GM18517 (cell line): ENCODE measurements around the gene MYORG.

Source experiments
- ATAC-seq: cut with Tn5 transposase; IDR thresholded peaks from one replicate; pipeline ENCODE4 v1.9.1; 2021; ENCODE audit warnings: mild to moderate bottlenecking, moderate library complexity; ENCODE audit not compliant: unreplicated experiment

The MYORG gene

DNA sequence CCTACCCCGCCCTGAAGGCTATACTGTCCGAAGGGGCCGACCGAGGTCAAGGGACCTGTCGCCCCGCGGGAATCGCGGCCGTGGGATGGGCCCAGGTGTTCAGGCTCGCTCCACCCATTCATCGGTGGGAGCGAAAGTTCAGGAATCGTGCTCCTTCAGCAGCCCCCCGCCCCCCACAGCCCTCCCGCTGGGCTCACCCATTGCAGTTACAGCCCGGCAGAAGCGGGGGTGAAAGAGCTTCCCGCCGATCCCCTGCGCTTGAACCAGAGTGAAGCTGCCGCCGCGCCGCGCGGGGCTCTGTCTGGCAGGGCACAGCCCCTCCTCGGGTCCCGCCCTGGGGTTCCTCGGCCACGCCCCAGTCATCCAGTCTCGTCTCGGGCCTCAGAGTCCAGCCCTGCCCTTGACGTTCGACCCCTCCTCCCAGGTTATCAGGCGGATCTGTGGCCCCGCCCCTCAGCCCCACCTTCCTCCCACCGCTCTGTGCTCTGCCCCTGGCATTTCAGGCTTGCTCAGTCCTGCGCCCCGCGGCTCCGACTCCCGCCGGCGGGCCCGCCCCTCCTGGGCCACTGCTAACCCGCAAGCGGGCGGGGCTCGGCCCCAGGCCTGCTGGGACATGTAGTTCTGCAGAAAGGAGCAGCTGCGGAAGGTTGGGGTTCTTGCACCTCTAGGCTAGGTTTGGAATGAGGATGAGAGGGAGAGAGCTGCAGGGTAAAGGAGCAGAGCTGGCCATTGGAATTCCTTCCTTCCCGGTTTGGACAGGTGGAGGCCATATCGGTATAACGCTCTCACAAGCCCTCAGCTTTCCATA is at the start of gene MYORG:
TSS of gene MYORG (minus strand) at position 303 of the 808 bp plus-strand sequence. CDS start 3,955 bp downstream, outside the sequence.
- peak; percentile 81 for ATAC-seq

GRCh38 chr9:34419716-34420504 is 43.2 kb upstream of the MYORG start:
- no peak for ATAC-seq

- no peak for ATAC-seq
These were observed 41.0 kb upstream of the MYORG start for GRCh38 chr9:34417734-34418133.

DNA sequence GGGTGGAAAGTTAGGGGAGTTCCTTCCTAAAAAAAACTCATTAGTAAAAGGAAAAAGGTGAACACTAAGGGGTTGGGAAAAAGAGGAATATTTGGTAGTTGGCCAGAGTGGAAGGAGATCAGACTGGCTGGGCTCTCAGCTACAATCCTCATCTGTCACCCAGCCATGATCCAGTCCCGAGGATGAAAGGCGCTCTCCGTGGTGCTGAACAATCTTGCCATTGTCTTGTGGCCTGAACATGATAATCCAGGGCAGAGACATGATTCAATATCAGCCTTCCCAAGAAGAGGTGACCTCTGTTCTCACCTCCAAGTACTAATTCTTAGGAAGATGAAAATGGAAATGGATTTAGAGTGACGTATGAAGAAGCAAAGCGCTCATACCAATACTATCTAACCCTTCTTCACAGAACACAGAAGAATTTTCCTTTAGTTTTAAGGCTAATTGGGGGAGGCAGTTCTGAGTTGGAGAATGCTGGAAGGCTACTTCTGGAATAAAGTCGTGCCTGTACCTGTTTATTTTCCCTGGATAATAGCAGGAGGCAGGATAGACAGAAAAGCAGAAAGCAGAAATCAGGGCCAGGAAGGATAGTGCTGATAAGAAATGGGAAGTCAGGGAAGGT is 36.6 kb upstream of the MYORG start:
- no peak for ATAC-seq

- no peak for ATAC-seq
These were observed 35.6 kb upstream of the MYORG start for GRCh38 chr9:34412336-34412735.

DNA sequence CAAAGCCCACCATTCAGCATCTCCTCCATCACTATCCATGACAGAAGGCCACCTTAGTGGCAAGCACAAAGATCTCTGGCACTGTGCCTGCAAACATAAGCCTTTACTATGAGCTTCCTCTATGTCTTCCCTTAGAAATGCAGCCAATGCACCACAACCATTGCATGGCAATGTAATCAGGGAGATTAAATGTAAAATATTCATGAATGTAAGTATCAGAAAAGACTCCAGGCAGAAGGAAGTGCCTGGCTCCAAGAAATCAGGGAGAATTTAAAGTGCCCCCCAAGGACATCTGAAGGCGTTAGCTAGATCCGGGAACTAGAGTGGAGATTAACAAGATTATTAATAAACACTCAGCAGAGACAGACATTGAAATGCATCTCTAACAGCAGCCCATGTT is 32.5 kb upstream of the MYORG start:
- ATAC-seq = no peak

GRCh38 chr9:34408173-34408572 is 31.5 kb upstream of the MYORG start:
- ATAC-seq = no peak

DNA sequence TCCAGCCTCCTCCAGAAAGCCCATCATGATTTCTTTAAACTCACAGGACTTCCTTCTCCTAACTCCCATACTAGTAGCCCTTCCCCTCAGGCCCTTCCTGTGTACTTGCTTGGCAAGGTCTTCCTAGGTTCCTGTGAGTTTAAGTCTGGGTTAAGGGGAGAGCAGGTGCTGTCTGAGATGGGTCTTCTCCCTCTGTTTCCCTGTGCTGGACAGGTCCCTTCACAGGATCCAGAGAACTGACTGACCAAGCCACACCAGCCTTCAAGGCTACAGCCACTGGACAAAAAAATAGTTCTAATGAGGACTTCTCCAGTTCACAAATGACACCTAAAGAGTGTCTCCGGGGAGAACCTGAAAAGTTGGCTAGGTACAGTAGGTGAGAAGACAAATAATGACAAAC is 29.5 kb upstream of the MYORG start:
- ATAC-seq = no peak

DNA sequence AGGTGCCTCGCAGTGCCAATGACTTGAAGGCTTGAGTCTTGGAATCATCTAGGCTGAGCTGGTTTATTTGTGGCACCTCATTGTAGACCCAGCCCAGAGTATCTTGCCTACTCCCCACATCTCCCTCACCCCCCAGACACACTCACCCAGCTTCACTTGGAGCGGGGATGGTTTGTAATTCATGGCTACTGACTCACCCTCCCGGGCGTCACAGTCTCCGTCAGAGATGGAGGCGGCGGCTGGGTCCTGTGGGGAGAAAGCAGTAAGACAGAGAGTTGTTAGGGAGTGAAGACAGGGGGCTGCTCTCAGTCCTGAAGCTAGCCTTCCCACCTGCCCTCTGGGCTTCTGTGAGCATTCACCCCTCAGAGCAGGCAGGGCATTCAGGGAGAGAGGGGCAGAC is 29.0 kb upstream of the MYORG start:
- no peak for ATAC-seq

- ATAC-seq = no peak
These were observed 27.1 kb upstream of the MYORG start for GRCh38 chr9:34403554-34404380.

GRCh38 chr9:34400686-34401602 is 24.2 kb upstream of the MYORG start:
- no peak for ATAC-seq

GRCh38 chr9:34400275-34400674 is 23.6 kb upstream of the MYORG start:
- no peak for ATAC-seq

DNA sequence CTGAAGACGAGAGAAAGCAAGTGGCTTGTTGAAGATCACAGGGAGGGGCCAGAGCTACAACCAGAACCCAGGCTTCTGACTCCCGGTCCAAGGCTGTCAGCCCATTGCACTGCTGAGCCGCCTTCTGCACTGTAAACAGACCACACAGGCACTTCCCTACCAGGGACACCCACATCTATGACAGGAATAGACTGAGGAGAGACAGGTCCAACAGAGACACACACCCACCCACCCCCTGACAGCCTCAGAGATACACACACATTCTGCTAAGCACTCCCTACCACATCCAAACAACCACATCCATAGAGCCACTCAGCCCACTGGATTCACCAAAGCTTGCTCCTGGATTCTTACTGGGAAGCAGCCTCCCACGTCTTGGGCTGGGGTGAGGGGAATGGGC is 23.0 kb upstream of the MYORG start:
- ATAC-seq = no peak

DNA sequence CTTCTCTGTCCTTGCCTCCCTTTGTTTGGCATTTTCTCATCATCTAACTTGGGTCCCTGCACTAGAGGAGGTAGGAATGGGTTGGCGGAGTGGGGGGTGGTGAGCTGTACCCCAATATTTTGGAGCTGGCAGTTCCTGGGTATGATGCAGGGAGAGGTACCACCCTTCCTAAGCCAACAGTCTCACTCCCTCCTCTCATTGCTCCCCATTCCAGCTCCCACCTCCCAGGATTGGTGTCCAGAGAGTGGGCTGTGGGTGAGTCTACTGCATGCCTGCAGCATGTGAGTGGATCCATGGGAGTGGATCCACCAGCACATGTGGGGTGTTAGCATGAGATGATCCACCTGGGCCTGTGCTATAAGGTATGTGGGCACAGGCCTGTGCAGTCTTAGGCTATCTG is 22.2 kb upstream of the MYORG start:
- ATAC-seq = no peak

DNA sequence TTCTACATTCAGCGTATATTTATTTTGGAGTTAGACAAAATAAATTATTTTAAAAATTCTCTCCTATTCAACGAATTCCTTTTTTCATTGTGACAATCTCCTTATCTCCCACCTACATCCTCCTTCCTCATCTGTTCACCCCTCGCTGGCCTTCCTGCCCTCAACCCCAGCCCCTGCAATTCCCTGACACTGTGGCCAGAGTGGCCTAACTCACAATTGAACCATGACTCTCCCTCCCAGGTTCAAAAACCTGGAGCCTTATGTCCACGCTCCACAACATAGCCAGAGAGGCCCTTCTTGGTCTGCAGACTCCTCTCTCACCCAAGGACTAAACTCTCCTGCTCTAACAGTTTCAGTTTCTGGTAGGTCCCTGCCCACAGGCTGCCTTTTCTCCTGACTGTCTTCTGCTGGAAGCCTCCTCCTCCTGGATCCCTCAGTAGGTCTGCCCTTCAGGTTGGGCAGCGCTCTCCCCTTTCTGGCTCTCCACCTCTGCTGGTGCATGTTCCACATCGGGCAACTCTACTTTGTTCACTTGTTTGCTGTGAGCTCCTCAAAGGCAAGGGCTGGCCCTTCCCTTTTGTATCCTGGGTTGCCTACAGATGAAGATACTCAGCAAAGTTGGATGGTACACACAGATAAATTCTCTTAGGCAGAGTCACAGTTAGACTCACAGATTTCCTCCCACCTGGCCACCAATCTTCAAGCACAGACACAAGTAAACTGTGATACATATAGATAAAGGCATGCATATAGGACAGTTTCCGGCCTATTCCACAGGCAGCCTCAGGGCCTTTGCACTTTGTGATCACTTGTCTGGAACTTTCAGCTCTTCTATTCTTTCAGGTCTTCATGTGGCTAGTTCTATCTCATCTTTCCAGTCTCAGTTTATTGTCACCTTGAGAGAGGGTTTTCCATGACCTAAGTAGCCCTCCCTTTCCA is 19.8 kb upstream of the MYORG start:
- ATAC-seq = no peak

DNA sequence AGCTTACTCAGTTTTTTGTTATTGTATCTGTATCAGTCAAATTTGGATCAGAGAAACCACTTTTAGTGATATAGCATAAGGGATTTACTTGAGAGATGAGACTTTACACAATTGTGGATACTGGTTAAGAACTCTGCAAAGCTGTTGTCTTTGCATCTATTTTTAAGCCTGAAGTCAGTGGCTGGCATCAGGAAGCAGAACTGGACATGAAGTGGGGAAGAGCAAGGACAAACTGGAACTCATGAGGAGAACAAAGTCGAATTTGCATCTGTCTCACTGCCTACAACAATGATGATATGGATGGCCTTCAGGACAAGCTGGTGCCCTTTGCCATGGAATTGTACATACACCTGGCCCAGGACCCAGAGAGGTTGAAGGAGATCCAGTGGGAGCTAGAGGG is 15.8 kb upstream of the MYORG start:
- no peak for ATAC-seq

DNA sequence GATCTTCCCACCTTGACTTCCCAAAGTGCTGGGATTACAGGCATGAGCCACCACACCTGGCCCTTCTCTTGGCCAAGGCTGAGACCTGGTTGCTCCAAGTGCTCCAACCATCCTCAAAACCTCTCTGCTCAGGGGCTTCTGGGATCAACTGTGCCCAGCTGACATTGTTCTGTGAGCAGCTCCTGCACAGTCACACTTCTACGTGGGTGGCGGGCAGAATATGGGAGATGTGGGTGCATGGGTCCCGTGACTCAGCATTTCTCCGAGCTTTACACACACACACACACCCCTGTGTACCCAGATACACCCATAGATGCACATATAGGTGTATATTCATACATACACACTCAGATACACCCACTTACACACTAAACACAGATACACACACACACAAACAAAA is 10.5 kb upstream of the MYORG start:
- ATAC-seq = no peak

GRCh38 chr9:34386656-34387055 is 10.0 kb upstream of the MYORG start:
- ATAC-seq = no peak
